HG03280 (cell line): ENCODE data around the gene SGIP1.
"Not testable (repeated sequence)": the region's sequence is repeated elsewhere in the genome, so short reads cannot be mapped to it uniquely, and the experiment has no call there.

Experiments used
- ATAC-seq: cut with Tn5 transposase; IDR thresholded peaks from one replicate; pipeline ENCODE4 v1.9.1; 2021; ENCODE audit warnings: mild to moderate bottlenecking, moderate library complexity; ENCODE audit not compliant: unreplicated experiment

Gene SGIP1

GRCh38 chr1:66552287-66552686 lies 18.3 kb downstream of the SGIP1 start:
- no peak for ATAC-seq

- no peak for ATAC-seq
Measured at GRCh38 chr1:66552829-66553228, 18.9 kb downstream of the SGIP1 start.

- no peak for ATAC-seq
Measured at GRCh38 chr1:66553846-66554245, 19.9 kb downstream of the SGIP1 start.

GRCh38 chr1:66556161-66556611 lies 22.2 kb downstream of the SGIP1 start:
- ATAC-seq: no peak

GRCh38 chr1:66557157-66557556 lies 23.2 kb downstream of the SGIP1 start:
- no peak for ATAC-seq

GRCh38 chr1:66559517-66559916 lies 25.6 kb downstream of the SGIP1 start:
- ATAC-seq: no peak

- no peak for ATAC-seq
Measured at GRCh38 chr1:66562561-66562960, 28.6 kb downstream of the SGIP1 start.

GRCh38 chr1:66563094-66563800 lies 29.3 kb downstream of the SGIP1 start:
- ATAC-seq: no peak

GRCh38 chr1:66563941-66564630 lies 30.1 kb downstream of the SGIP1 start:
- ATAC-seq: no peak

GRCh38 chr1:66570196-66570595 lies 36.2 kb downstream of the SGIP1 start:
- ATAC-seq: no peak

- no peak for ATAC-seq
Measured at GRCh38 chr1:66571789-66572188, 37.8 kb downstream of the SGIP1 start.

GRCh38 chr1:66575739-66576138 lies 41.8 kb downstream of the SGIP1 start:
- no peak for ATAC-seq

- no peak for ATAC-seq
Measured at GRCh38 chr1:66576645-66577044, 42.7 kb downstream of the SGIP1 start.

GRCh38 chr1:66578841-66579240 lies 44.9 kb downstream of the SGIP1 start:
- no peak for ATAC-seq

GRCh38 chr1:66580081-66580480 lies 46.1 kb downstream of the SGIP1 start:
- ATAC-seq: no peak

- no peak for ATAC-seq
Measured at GRCh38 chr1:66583021-66583420, 49.1 kb downstream of the SGIP1 start.

GRCh38 chr1:66585002-66585401 lies 51.0 kb downstream of the SGIP1 start:
- ATAC-seq: no peak

GRCh38 chr1:66589326-66589725 lies 55.4 kb downstream of the SGIP1 start:
- ATAC-seq: no peak

- ATAC-seq: not testable (repeated sequence)
Measured at GRCh38 chr1:66592106-66592507, 58.2 kb downstream of the SGIP1 start.

GRCh38 chr1:66596191-66596590 lies 62.2 kb downstream of the SGIP1 start:
- ATAC-seq: no peak

GRCh38 chr1:66597500-66597899 lies 63.5 kb downstream of the SGIP1 start:
- ATAC-seq: no peak

- no peak for ATAC-seq
Measured at GRCh38 chr1:66598670-66599069, 64.7 kb downstream of the SGIP1 start.
